IPS-18c (cell line): ENCODE results near the gene CFAP107.
"Not testable (repeated sequence)": the region's sequence is repeated elsewhere in the genome, so short reads cannot be mapped to it uniquely, and the experiment has no call there.

Experiments
- H3K4me3 ChIP-seq: 2 replicates; pipeline ENCODE4 v1.7.0; 2013; ENCODE audit warnings: low read depth, mild to moderate bottlenecking, low read length, moderate library complexity; ENCODE audit not compliant: insufficient read depth
- H3K9me3 ChIP-seq: one replicate; pipeline ENCODE4 v1.6.1; 2013; ENCODE audit warnings: mild to moderate bottlenecking, low read length, moderate library complexity; ENCODE audit not compliant: control insufficient read depth, insufficient read depth

The CFAP107 gene

GRCh38 chr1:12730156-12730555 is 15.8 kb upstream of the CFAP107 start:
- Histone ChIP-seq H3K4me3 (no peak overlapping the region), H3K9me3 (peaks cover 3% of the 10 kb centered on the region)

- not testable (repeated sequence) for H3K4me3 ChIP-seq, H3K9me3 ChIP-seq
Observed at GRCh38 chr1:12731084-12731483, 14.9 kb upstream of the CFAP107 start.

GRCh38 chr1:12734651-12735050 is 11.3 kb upstream of the CFAP107 start:
- H3K9me3 ChIP-seq: peaks cover 3% of the 10 kb centered on the region
- no peak overlapping the region for H3K4me3 ChIP-seq

GRCh38 chr1:12738934-12739333 is 7.1 kb upstream of the CFAP107 start:
- H3K4me3 ChIP-seq: no peak overlapping the region
- peaks cover 3% of the 10 kb centered on the region for H3K9me3 ChIP-seq

- Histone ChIP-seq H3K9me3 (peaks cover 3% of the 10 kb centered on the region), H3K4me3 (no peak overlapping the region)
Observed at GRCh38 chr1:12739613-12740012, 6.4 kb upstream of the CFAP107 start.

GRCh38 chr1:12741946-12742345 is 4.1 kb upstream of the CFAP107 start:
- no peak overlapping the region for H3K4me3 ChIP-seq

GRCh38 chr1:12745126-12745991 is 641 bp upstream of the CFAP107 start:
- H3K4me3 ChIP-seq: no peak overlapping the region
- H3K9me3 ChIP-seq: no peaks in the 10 kb centered on the region

More at GRCh38 chr1:12741946-12742345, 4.1 kb upstream of the CFAP107 start:
- H3K9me3 ChIP-seq: no peaks in the 10 kb centered on the region

- Histone ChIP-seq H3K9me3 (no peaks in the 10 kb centered on the region), H3K4me3 (no peak overlapping the region)
Observed at GRCh38 chr1:12748778-12749355, 2.9 kb downstream of the CFAP107 start.

GRCh38 chr1:12754738-12755137 is 8.7 kb downstream of the CFAP107 start:
- Histone ChIP-seq H3K9me3 (no peaks in the 10 kb centered on the region), H3K4me3 (no peak overlapping the region)

GRCh38 chr1:12756273-12756672 is 10.3 kb downstream of the CFAP107 start:
- Histone ChIP-seq H3K4me3 (no peak overlapping the region), H3K9me3 (no peaks in the 10 kb centered on the region)

- no peak overlapping the region for H3K4me3 ChIP-seq
- H3K9me3 ChIP-seq: no peaks in the 10 kb centered on the region
Observed at GRCh38 chr1:12756768-12757413, 10.9 kb downstream of the CFAP107 start.

GRCh38 chr1:12757836-12758235 is 11.8 kb downstream of the CFAP107 start:
- Histone ChIP-seq H3K9me3 (no peaks in the 10 kb centered on the region), H3K4me3 (no peak overlapping the region)

GRCh38 chr1:12760256-12760795 is 14.3 kb downstream of the CFAP107 start:
- H3K4me3 ChIP-seq: no peak overlapping the region
- H3K9me3 ChIP-seq: no peaks in the 10 kb centered on the region

- H3K4me3 ChIP-seq: no peak overlapping the region
- H3K9me3 ChIP-seq: no peaks in the 10 kb centered on the region
Observed at GRCh38 chr1:12761781-12762180, 15.8 kb downstream of the CFAP107 start.

- H3K9me3 ChIP-seq: no peaks in the 10 kb centered on the region
- no peak overlapping the region for H3K4me3 ChIP-seq
Observed at GRCh38 chr1:12762766-12763165, 16.8 kb downstream of the CFAP107 start.

- H3K4me3 ChIP-seq: no peak overlapping the region
- no peaks in the 10 kb centered on the region for H3K9me3 ChIP-seq
Observed at GRCh38 chr1:12763479-12763878, 17.5 kb downstream of the CFAP107 start.

GRCh38 chr1:12764016-12764415 is 18.0 kb downstream of the CFAP107 start:
- Histone ChIP-seq H3K9me3 (no peaks in the 10 kb centered on the region), H3K4me3 (no peak overlapping the region)

- Histone ChIP-seq H3K9me3 (no peaks in the 10 kb centered on the region), H3K4me3 (no peak overlapping the region)
Observed at GRCh38 chr1:12769031-12769430, 23.0 kb downstream of the CFAP107 start.
